Measurements from ENCODE around the gene COL5A1.

The COL5A1 gene

DNA sequence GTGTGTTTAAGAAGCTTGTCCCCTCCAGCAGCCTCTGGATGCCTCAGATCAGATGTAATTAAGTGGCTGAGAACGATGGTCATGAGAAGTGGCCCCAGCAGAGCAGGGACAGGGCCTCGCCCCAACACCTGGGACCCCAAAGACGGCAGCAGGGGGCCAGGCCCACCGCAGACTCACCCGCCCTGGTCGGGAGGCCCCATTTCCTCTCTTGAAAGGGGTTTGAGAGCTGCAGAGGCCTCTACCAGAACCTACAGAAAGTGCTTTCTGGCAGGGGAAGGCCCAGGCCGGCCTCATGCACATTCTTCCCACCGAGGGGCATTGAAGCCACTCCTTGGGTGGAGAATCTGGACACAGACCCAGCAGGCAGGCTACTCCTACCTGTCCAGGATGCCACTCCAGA lies 153.8 kb downstream of the COL5A1 start:
- DNase-seq (ENCODE audit: low read depth), result no peak
- no peak overlapping the region for H3K4me3 ChIP-seq (ENCODE audit: low read depth, low read length)
- TF ChIP-seq, protein P1, sequence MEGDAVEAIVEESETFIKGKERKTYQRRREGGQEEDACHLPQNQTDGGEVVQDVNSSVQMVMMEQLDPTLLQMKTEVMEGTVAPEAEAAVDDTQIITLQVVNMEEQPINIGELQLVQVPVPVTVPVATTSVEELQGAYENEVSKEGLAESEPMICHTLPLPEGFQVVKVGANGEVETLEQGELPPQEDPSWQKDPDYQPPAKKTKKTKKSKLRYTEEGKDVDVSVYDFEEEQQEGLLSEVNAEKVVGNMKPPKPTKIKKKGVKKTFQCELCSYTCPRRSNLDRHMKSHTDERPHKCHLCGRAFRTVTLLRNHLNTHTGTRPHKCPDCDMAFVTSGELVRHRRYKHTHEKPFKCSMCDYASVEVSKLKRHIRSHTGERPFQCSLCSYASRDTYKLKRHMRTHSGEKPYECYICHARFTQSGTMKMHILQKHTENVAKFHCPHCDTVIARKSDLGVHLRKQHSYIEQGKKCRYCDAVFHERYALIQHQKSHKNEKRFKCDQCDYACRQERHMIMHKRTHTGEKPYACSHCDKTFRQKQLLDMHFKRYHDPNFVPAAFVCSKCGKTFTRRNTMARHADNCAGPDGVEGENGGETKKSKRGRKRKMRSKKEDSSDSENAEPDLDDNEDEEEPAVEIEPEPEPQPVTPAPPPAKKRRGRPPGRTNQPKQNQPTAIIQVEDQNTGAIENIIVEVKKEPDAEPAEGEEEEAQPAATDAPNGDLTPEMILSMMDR (IDR thresholded peaks at IDR 0.05; ENCODE audit: control insufficient read depth, extremely low read depth, insufficient read depth), result no peak

DNA sequence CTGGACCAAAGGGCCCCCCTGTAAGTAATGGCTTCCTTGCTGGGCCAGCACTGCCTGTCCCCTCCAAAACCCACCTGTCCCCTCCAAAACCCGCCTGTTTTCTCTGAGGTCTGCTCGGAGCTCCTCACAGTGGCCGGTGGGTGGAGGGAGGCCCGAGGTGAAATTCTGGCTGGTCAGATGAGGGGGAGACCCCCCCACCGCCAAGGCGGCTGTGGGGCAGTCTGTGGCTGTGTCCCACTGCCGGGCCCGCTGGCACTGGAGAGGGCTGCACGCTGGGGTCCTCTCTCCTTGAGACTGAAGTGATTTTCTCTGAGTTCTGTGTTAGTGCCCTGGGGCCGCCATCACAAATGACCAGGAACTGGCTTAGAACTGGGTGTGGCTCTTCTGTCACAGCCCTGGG lies 155.3 kb downstream of the COL5A1 start:
- H3K4me3 ChIP-seq (ENCODE audit: low read depth, low read length), result no peak overlapping the region
- TF ChIP-seq, protein P1 (IDR thresholded peaks at IDR 0.05; ENCODE audit: control insufficient read depth, extremely low read depth, insufficient read depth), result no peak
- DNase-seq (ENCODE audit: low read depth), result no peak

DNA sequence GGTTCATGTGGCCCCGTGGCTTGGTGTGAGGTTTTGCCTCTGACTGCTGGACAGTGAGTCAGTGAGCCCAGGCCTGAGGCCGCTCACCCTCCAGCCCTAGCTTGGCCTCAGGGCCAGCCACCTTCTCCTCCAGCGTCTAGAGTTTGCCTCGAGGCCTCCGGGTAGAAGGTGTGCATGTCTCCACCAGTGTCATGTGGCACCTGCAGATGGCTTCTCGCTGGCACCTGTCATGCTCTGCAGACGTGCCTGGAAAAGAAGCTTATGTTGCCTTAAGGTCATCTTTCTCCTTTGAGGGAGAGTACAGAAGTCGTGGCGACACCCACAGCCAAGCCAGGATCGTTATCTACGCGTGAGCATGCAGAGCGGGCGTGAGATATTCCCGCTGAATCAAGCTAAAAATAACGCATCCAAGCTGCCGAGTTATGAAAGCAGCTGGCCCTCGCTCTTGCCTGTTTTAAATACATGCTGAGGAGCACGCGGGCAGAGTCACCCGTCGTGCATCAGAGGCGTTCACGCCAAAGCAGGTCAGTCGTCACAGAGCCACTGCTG lies 159.3 kb downstream of the COL5A1 start:
- no peak overlapping the region for H3K4me3 ChIP-seq (ENCODE audit: low read depth, low read length)
- DNase-seq (ENCODE audit: low read depth), result no peak
- TF ChIP-seq, protein P1 (IDR thresholded peaks at IDR 0.05; ENCODE audit: control insufficient read depth, extremely low read depth, insufficient read depth), result no peak

DNA sequence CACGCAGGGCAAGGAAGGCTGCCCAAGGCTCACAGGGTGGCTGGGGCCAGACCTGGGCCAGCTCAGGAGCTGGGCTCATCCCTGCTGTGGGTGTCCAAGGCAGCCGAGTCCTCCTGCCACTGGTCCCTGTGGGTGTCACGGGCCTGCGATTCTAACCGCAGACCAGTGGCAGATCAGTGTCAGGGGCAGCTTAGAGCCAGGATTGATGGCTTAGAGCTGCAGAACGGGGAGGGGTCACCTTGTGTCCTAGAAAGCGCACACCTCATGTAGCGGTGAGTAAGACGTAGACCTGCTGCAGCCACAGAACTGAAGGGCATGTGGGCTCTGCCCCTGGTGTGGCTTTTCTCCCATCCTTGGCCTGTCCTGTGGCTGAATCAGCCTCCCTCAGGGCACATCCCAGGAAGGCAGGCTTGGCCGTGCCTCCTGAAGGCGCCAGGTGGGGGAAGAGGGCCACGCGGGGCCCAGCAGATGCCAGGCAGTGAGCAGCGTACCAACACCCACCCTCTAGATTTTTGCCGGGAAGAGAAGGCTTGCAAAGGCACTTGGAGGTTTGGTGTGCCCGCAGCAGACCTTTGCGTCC lies 160.7 kb downstream of the COL5A1 start:
- TF ChIP-seq, protein P1 (IDR thresholded peaks at IDR 0.05; ENCODE audit: control insufficient read depth, extremely low read depth, insufficient read depth), result no peak
- no peak overlapping the region for H3K4me3 ChIP-seq (ENCODE audit: low read depth, low read length)
- no peak for DNase-seq (ENCODE audit: low read depth)

DNA sequence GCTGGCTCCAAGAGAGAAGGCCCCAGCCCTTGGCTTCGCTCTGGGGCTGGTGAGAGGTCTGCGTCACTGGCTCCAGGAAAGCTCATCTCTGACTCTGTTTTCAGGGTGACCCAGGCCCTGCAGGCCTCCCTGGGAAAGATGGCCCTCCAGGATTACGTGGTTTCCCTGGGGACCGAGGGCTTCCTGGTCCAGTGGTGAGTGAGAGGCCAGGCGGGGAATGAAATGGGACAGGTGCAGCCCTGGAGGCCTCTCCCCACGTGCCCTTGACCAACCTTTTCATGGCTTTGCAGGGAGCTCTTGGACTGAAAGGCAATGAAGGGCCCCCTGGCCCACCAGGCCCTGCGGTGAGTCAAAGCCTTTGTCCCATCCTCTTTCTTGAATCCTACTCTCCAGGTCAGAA lies 163.3 kb downstream of the COL5A1 start:
- TF ChIP-seq, protein P1 (IDR thresholded peaks at IDR 0.05; ENCODE audit: control insufficient read depth, extremely low read depth, insufficient read depth), result no peak
- DNase-seq (ENCODE audit: low read depth), result no peak
- H3K4me3 ChIP-seq (ENCODE audit: low read depth, low read length), result no peak overlapping the region

DNA sequence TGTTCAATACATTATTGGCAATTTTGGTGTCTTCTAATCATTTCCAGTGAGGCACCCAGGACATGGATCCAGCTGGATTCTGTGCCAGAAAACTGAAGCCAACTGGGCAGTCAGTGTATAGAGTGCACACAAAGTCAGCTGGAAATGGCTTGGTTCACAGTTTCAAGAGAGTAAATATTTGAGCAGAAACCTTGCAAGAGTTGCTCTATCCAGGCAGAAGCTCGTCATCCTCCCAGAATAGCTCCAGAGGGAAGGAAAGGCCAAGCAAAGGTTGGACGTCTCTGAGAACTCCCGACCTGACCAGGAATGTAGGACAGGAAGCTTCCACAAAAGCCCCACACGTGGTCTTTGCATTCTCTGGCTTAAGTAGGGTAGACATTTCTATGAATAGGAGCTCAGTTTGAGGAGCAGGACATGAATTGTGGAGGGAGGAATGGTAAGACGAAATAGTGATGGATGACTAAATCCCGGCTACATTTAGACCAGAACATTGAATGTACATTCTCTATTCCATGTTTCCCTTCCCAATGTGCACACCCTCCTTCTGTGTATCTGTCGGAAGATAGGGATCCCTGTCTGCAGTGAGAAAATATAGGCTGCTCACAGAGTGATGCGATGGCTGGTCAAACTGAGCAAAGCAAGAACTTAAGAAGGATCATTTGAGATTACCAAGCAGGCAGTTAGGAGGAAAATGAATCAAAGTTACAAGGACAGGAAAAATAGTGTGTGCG lies 166.3 kb downstream of the COL5A1 start:
- H3K4me3 ChIP-seq (ENCODE audit: low read depth, low read length), result no peak overlapping the region
- DNase-seq (ENCODE audit: low read depth), result peak; percentile 86
- TF ChIP-seq, protein P1 (IDR thresholded peaks at IDR 0.05; ENCODE audit: control insufficient read depth, extremely low read depth, insufficient read depth), result no peak

Data from LNCaP clone FGC (cell line).